ENCODE data around the gene VBP1. TPM values are rescaled to one million over a fixed set of nuclear protein-coding genes. Genes with fewer than 3 reads are reported as not detected.
"Not testable (repeated sequence)": the region's sequence is repeated elsewhere in the genome, so short reads cannot be mapped to it uniquely, and the experiment has no call there.

VBP1 gene
- total RNA-seq, 1 experiment from 2014 or later: 83.5 TPM

GRCh38 chrX:155221351-155221750 is 5.1 kb downstream of the VBP1 start:
- Histone ChIP-seq H4K8ac (replicated peaks; ENCODE audit: insufficient read length, low read depth, low read length) (no peak overlapping the region), H3K9ac (ENCODE audit: extremely low read depth, insufficient read length, low read length) (no peak overlapping the region), H3T11ph (ENCODE audit: low read length) (no peak overlapping the region), H4K5ac (ENCODE audit: insufficient read length, low read depth, low read length) (no peak overlapping the region), H2BK20ac (ENCODE audit: low read depth, low read length, poor library complexity, severe bottlenecking) (no peak overlapping the region), H3K27me3 (ENCODE audit: insufficient read depth, low read length) (no peaks in the 10 kb centered on the region), H3K79me2 (ENCODE audit: insufficient read depth, low read length) (peaks cover 7% of the 10 kb centered on the region), H2BK15ac (ENCODE audit: low read depth, low read length) (no peak overlapping the region), H3K23me2 (ENCODE audit: insufficient read length, low read depth, low read length, poor library complexity, severe bottlenecking) (no peaks in the 10 kb centered on the region), H3K4me2 (ENCODE audit: insufficient read depth, insufficient read length, low read length) (no peak overlapping the region), H3K18ac (ENCODE audit: insufficient read length, low read depth, low read length) (no peak overlapping the region), H2BK5ac (ENCODE audit: insufficient read length, low read length) (no peak overlapping the region), H2BK120ac (ENCODE audit: low read depth, low read length, poor library complexity, severe bottlenecking) (no peak overlapping the region), H3K9me3 (ENCODE audit: control insufficient read depth, low read depth, low read length) (peaks cover 25% of the 10 kb centered on the region), H3K27ac (ENCODE audit: insufficient read length, low read depth, low read length) (no peak overlapping the region), H3K4me1 (ENCODE audit: insufficient read depth, low read length) (no peaks in the 10 kb centered on the region), H2AK5ac (ENCODE audit: insufficient read length, low read length) (no peak overlapping the region), H3K4ac (ENCODE audit: low read depth, low read length) (no peak overlapping the region), H2AFZ (ENCODE audit: low read length) (no peak overlapping the region), H3K23ac (ENCODE audit: insufficient read length, low read depth, low read length) (no peak overlapping the region), H3K79me1 (ENCODE audit: insufficient read depth, low read depth, low read length, poor library complexity, severe bottlenecking) (no peaks in the 10 kb centered on the region), H2BK12ac (ENCODE audit: insufficient read length, low read depth, low read length) (no peak overlapping the region), H4K20me1 (ENCODE audit: control insufficient read depth, insufficient read depth, insufficient read length) (no peaks in the 10 kb centered on the region), H3K14ac (ENCODE audit: insufficient read depth, low read length) (no peak overlapping the region), H3K56ac (ENCODE audit: insufficient read length, low read depth, low read length) (no peak overlapping the region), H4K91ac (ENCODE audit: insufficient read length, low read depth, low read length) (no peak overlapping the region)
- Mint-ChIP-seq H3K27me3 (ENCODE audit: low read depth) (no peaks in the 10 kb centered on the region), H3K4me1 (peaks cover 3 to 9% of the 10 kb centered on the region in 2 experiments; a peak in 1 of 4 replicates), H3K9me3 (peaks cover 63 to 74% of the 10 kb centered on the region in 2 experiments), H3K27ac (no peak overlapping the region), H3K36me3 (ENCODE audit: insufficient read depth in 1 of 3, low read depth in 3 of 3) (peaks cover 41 to 61% (median 51%) of the 10 kb centered on the region in 3 experiments), H3K4me3 (no peak overlapping the region; a peak in 1 of 5 replicates)
- no CpG with 5 or more reads among the region's 4 CpGs for WGBS (ENCODE audit: extremely low coverage, insufficient read length, low lambda C conversion rate)
- TF ChIP-seq CTCF (conservative IDR thresholded peaks at IDR 0.05): no peak
- no peak for DNase-seq

GRCh38 chrX:155223746-155224145 is 7.5 kb downstream of the VBP1 start:
- H3K14ac ChIP-seq (ENCODE audit: insufficient read depth, low read length); H3K23ac ChIP-seq (ENCODE audit: insufficient read length, low read depth, low read length); H3K79me1 ChIP-seq (ENCODE audit: insufficient read depth, low read depth, low read length, poor library complexity, severe bottlenecking); H4K20me1 ChIP-seq (ENCODE audit: control insufficient read depth, insufficient read depth, insufficient read length); H3K23me2 ChIP-seq (ENCODE audit: insufficient read length, low read depth, low read length, poor library complexity, severe bottlenecking); H2BK5ac ChIP-seq (ENCODE audit: insufficient read length, low read length); H3K27ac ChIP-seq (ENCODE audit: insufficient read length, low read depth, low read length); H3K4me1 ChIP-seq (ENCODE audit: insufficient read depth, low read length); H3K79me2 ChIP-seq (ENCODE audit: insufficient read depth, low read length); H4K5ac ChIP-seq (ENCODE audit: insufficient read length, low read depth, low read length); H2BK12ac ChIP-seq (ENCODE audit: insufficient read length, low read depth, low read length); H2BK20ac ChIP-seq (ENCODE audit: low read depth, low read length, poor library complexity, severe bottlenecking); H3K4me3 Mint-ChIP-seq; H2BK15ac ChIP-seq (ENCODE audit: low read depth, low read length); H3K18ac ChIP-seq (ENCODE audit: insufficient read length, low read depth, low read length); H3K9ac ChIP-seq (ENCODE audit: extremely low read depth, insufficient read length, low read length); H2AK5ac ChIP-seq (ENCODE audit: insufficient read length, low read length); H2AFZ ChIP-seq (ENCODE audit: low read length); DNase-seq; H3K56ac ChIP-seq (ENCODE audit: insufficient read length, low read depth, low read length); H3K4ac ChIP-seq (ENCODE audit: low read depth, low read length); H3K4me2 ChIP-seq (ENCODE audit: insufficient read depth, insufficient read length, low read length); H3K27me3 Mint-ChIP-seq (ENCODE audit: low read depth); H2BK120ac ChIP-seq (ENCODE audit: low read depth, low read length, poor library complexity, severe bottlenecking); H3K27me3 ChIP-seq (ENCODE audit: insufficient read depth, low read length); H4K91ac ChIP-seq (ENCODE audit: insufficient read length, low read depth, low read length); H4K8ac ChIP-seq (replicated peaks; ENCODE audit: insufficient read length, low read depth, low read length); H3K4me1 Mint-ChIP-seq; H3T11ph ChIP-seq (ENCODE audit: low read length); H3K27ac Mint-ChIP-seq: not testable (repeated sequence)
- peaks cover 61 to 66% of the 10 kb centered on the region in 2 experiments for H3K9me3 Mint-ChIP-seq
- WGBS (ENCODE audit: extremely low coverage, insufficient read length, low lambda C conversion rate): no CpG with 5 or more reads among the region's 30 CpGs
- H3K9me3 ChIP-seq (ENCODE audit: control insufficient read depth, low read depth, low read length): peaks cover 19% of the 10 kb centered on the region
- H3K36me3 Mint-ChIP-seq (ENCODE audit: insufficient read depth in 1 of 3, low read depth in 3 of 3): peaks cover 50 to 78% (median 67%) of the 10 kb centered on the region in 3 experiments
